Astrocyte of the cerebellum (primary cell): ENCODE data around the gene NECTIN1.

Source experiments
- DNase-seq: peaks from one replicate; pipeline ENCODE4 v3.0.0-alpha.2; 2011; ENCODE audit warnings: low read depth
- H3K4me3 ChIP-seq: 2 replicates; pipeline ENCODE4 v1.5.1; 2011; ENCODE audit warnings: mild to moderate bottlenecking, low read depth, low read length, moderate library complexity
- CTCF ChIP-seq: IDR thresholded peaks from 2 replicates; pipeline ENCODE4 v1.5.1; 2012; ENCODE audit warnings: low read length, low read depth, moderate library complexity, mild to moderate bottlenecking; ENCODE audit errors: missing control alignments
- in situ Hi-C: cut with HindIII; loops from 2 replicates; pipeline ENCODE4 v1.10.0; 2017; ENCODE audit warnings: low sequenced_read_pairs

NECTIN1 gene

GRCh38 chr11:119730789-119731386 lies 1.9 kb upstream of the NECTIN1 start:
- TF ChIP-seq CTCF, result no peak
- in situ Hi-C loops, result no loop called here
- DNase-seq, result no peak
- H3K4me3 ChIP-seq, result no peak overlapping the region

DNA sequence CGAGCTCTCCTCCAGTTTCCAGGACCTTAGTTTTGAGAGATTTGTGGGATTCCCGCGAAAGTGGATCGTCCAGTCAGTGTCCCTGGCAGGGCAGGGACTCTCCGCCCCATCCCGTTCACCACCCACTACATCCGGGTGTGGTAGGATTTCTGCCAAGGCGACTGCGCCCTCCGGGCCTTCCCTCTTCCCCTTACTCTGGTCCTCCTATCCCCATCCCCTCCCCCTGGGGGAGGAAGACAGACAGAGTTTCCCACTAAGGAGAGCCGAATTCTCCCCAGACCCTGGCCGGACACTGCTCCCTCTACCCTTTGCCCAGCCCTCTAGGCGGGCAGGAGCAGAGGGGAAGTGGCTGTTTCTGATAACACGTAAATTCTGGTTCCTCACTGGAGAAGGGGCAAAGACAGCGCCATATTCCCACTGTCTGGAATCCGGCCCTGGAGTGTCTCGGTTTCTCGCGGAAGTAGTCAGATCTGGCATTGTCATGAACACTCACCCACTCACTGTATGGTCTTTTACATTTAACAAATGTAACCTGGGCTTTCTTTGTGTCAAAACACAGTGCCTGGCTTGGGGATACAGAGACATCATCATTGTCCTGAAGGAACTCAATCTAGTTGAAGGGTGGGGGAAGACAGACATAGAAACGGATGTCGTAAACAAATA lies 1.1 kb upstream of the NECTIN1 start:
- no peak for DNase-seq
- in situ Hi-C loops, result no loop called here
- H3K4me3 ChIP-seq, result peak overlapping the region; percentile 64
- no peak for TF ChIP-seq CTCF

DNA sequence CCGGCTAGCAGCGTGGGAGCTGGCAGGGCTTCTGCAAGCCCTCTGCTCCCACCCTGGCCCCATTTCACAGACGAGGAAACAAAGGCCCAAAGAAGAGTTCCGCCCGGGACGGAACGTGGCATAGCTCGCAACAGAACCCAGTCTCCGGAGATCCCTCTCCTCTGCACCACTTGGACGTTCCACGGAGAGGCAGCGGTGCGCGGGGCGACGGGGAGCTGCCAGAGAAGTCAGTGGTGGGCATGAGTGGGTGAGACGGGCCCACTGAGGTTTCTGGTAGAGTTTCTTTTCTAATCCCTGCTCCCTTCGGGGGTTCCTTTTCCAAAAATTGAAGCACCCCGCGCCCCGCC lies 554 bp upstream of the NECTIN1 start:
- in situ Hi-C loops, result no loop called here
- no peak for DNase-seq
- peak overlapping the region; percentile 64 for H3K4me3 ChIP-seq
- TF ChIP-seq CTCF, result no peak

GRCh38 chr11:119728211-119728626 lies 781 bp downstream of the NECTIN1 start:
- in situ Hi-C loops, result no loop called here
- TF ChIP-seq CTCF, result no peak
- DNase-seq, result no peak
- H3K4me3 ChIP-seq, result peak overlapping the region; percentile 64

DNA sequence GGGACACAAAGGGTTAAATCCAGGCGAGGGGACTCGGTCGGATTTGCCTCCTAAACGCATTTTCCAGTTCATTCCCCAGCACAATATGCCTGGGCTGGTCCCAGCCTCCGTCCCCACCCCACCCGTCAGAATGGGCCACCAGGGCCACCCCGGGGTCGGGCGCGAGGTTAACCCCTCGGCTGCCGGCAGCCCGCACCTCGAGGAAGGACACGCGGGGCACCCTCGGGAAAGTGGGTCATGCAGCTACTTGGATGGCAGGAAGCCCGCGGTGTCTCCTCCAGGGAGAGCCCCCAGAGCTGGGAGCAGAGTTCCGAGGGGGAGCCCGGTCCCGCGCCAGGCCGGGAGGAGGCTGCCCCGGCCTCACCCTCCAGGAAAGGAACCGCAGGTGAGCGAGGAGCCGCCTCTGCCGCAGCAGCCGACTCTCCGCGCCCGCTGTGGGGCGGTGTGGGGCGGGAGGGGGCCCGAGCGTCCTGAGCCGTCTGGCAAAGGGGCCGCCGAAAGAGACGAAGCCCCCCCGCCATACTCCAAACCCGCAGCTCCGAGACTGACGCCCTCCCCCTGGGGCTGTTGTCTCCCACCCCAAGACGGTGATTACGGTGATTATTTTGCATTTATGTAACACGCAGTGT lies 1.4 kb downstream of the NECTIN1 start:
- TF ChIP-seq CTCF, result peak; percentile 27
- no peak for DNase-seq
- in situ Hi-C loops, result no loop called here

GRCh38 chr11:119726585-119727522 lies 2.1 kb downstream of the NECTIN1 start:
- peak overlapping the region; percentile 64 for H3K4me3 ChIP-seq
- no peak for DNase-seq
- in situ Hi-C loops, result no loop called here
- no peak for TF ChIP-seq CTCF

More for the DNA sequence above, 1.4 kb downstream of the NECTIN1 start:
- peak overlapping the region; percentile 64 for H3K4me3 ChIP-seq
